Cardiac fibroblast (primary cell): Measurements from ENCODE around the gene PTGES.

Experiments used
- DNase-seq, 2 donors: peaks; one replicate each; pipeline versions ENCODE4 v3.0.0 to v3.0.0-alpha.2; 2010; ENCODE audit warnings: low read depth in 2 of 2
- H3K4me3 ChIP-seq, 2 donors: replicated peaks in 1 of 2; 1 replicate in 1 of 2; 2 replicates in 1 of 2; pipeline ENCODE4 v1.5.1; 2011; ENCODE audit warnings: low read depth in 2 of 2, low read length in 2 of 2, mild to moderate bottlenecking in 2 of 2, moderate library complexity in 1 of 2
- CTCF ChIP-seq: IDR thresholded peaks from one replicate; pipeline ENCODE4 v1.5.1; 2011; ENCODE audit warnings: low read depth, mild to moderate bottlenecking, low read length, inconsistent platforms

PTGES gene

GRCh38 chr9:129783516-129784361, 30.9 kb upstream of the PTGES start:
- DNase-seq = peak; percentile 86 to 87
- TF ChIP-seq CTCF = peak; percentile 97
- H3K4me3 ChIP-seq = no peak overlapping the region

DNA sequence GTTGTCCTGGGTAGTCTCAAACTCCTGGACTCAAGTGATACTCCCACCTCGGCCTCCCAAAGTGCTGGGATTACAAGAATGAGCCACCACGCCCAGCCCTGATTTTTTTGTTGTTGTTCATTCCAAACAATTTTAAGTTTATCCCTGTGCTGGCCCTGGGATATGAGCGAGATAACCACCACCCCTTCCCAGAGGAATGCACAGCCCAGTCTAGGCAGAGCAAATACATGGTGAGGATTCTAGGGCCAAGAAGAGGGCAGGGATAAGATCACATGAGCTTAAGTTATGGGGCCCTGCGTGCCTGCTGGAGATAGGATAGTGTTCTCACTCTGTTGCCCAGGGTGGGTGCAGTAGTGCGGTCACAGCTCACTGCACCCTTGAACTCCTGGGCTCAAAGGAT, 29.1 kb upstream of the PTGES start:
- peak in 1 of 2 donors; percentile 59 for DNase-seq
- no peak for TF ChIP-seq CTCF
- H3K4me3 ChIP-seq = no peak overlapping the region

- no peak overlapping the region for H3K4me3 ChIP-seq
- DNase-seq = no peak
- no peak for TF ChIP-seq CTCF
These were observed 28.3 kb upstream of the PTGES start for GRCh38 chr9:129781131-129781530.

GRCh38 chr9:129779560-129780190, 26.8 kb upstream of the PTGES start:
- no peak overlapping the region for H3K4me3 ChIP-seq
- no peak for DNase-seq
- TF ChIP-seq CTCF = no peak

GRCh38 chr9:129778469-129778868, 25.6 kb upstream of the PTGES start:
- no peak for TF ChIP-seq CTCF
- DNase-seq = no peak
- H3K4me3 ChIP-seq = no peak overlapping the region

- no peak for DNase-seq
- no peak overlapping the region for H3K4me3 ChIP-seq
- TF ChIP-seq CTCF = no peak
These were observed 24.9 kb upstream of the PTGES start for GRCh38 chr9:129777769-129778130.
